Measurements from ENCODE around the gene ADAD2.

The ADAD2 gene

GRCh38 chr16:84227548-84227947 lies 36.6 kb downstream of the ADAD2 start:
- no peak overlapping the region for H3K4me2 ChIP-seq
- H2AFZ ChIP-seq (ENCODE audit: low read depth) = no peak overlapping the region
- no peaks in the 10 kb centered on the region for H3K36me3 ChIP-seq (ENCODE audit: insufficient read depth)
- H3K4me1 ChIP-seq (ENCODE audit: low read depth, poor library complexity, severe bottlenecking) = no peaks in the 10 kb centered on the region
- TF ChIP-seq CTCF (conservative IDR thresholded peaks at IDR 0.05; ENCODE audit: low read depth, low read length) = no peak
- no peaks in the 10 kb centered on the region for H3K79me2 ChIP-seq (ENCODE audit: insufficient read depth, low read depth)
- no peak overlapping the region for H3K4me3 ChIP-seq (IDR thresholded peaks at IDR 0.05; ENCODE audit: insufficient read depth, low read depth, low read length)
- no peaks in the 10 kb centered on the region for H4K20me1 ChIP-seq (ENCODE audit: insufficient read depth)
- no peak overlapping the region for H3K9ac ChIP-seq
- peaks cover 52% of the 10 kb centered on the region for H3K27me3 ChIP-seq (ENCODE audit: insufficient read depth, low read depth)
- H3K27ac ChIP-seq = no peak overlapping the region

DNA sequence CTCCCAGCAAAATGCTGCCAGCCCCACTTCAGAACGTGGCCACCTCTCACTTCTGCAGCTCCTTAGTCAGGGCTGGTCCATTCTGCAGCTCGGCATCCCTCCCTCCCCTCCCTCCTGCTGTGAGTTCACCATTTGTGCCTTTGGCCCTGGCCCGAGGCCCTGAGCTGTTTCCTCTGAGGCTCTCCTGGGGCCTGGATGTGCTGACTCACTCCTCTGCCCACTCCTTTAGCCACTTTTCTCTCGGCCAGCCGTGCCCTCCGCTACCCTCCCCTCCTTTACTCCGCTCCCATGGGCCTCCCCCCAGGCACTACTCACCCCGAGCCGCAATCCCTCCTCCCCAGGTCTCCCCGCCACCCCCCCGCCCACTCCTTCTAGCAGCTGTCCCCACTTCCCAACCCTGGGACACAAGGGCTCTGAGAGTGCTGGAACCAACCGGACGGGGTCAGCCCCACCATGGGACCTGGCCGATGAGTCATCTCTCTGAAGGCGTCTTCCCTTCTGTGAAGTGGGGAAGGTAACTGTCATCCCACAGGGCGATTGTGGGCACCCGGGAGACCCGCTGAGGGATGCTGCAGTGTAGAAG lies 37.4 kb downstream of the ADAD2 start:
- H3K4me2 ChIP-seq = no peak overlapping the region
- H2AFZ ChIP-seq (ENCODE audit: low read depth) = no peak overlapping the region
- no peak for TF ChIP-seq CTCF (conservative IDR thresholded peaks at IDR 0.05; ENCODE audit: low read depth, low read length)
- no peak overlapping the region for H3K4me3 ChIP-seq (IDR thresholded peaks at IDR 0.05; ENCODE audit: insufficient read depth, low read depth, low read length)
- no peaks in the 10 kb centered on the region for H3K79me2 ChIP-seq (ENCODE audit: insufficient read depth, low read depth)
- no peaks in the 10 kb centered on the region for H4K20me1 ChIP-seq (ENCODE audit: insufficient read depth)
- no peak overlapping the region for H3K9ac ChIP-seq
- H3K27ac ChIP-seq = no peak overlapping the region
- H3K27me3 ChIP-seq (ENCODE audit: insufficient read depth, low read depth) = peaks cover 54% of the 10 kb centered on the region
- no peaks in the 10 kb centered on the region for H3K4me1 ChIP-seq (ENCODE audit: low read depth, poor library complexity, severe bottlenecking)
- no peaks in the 10 kb centered on the region for H3K36me3 ChIP-seq (ENCODE audit: insufficient read depth)

DNA sequence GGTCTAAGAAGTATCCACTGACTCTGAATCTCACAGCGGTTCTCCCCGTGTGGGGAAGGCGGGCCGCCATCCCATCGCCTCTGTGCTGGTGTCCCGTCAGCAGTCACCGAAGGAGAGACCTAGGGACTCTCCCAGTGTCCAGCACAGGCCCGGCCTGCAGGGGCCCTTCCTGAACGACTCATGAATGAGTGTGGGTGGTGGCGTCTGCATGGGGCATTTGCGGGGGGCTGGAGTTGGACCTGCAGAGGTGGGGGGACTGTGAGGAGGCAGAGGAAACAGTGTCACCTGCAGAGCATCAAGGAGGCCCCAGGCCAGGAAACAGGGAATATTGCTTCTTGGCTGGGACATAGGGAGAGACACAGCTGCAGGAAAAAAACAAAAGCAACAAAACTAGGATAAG lies 38.5 kb downstream of the ADAD2 start:
- no peak for TF ChIP-seq CTCF (conservative IDR thresholded peaks at IDR 0.05; ENCODE audit: low read depth, low read length)
- H3K4me1 ChIP-seq (ENCODE audit: low read depth, poor library complexity, severe bottlenecking) = no peaks in the 10 kb centered on the region
- H3K4me3 ChIP-seq (IDR thresholded peaks at IDR 0.05; ENCODE audit: insufficient read depth, low read depth, low read length) = no peak overlapping the region
- H3K27ac ChIP-seq = no peak overlapping the region
- peaks cover 56% of the 10 kb centered on the region for H3K27me3 ChIP-seq (ENCODE audit: insufficient read depth, low read depth)
- no peaks in the 10 kb centered on the region for H4K20me1 ChIP-seq (ENCODE audit: insufficient read depth)
- no peak overlapping the region for H2AFZ ChIP-seq (ENCODE audit: low read depth)
- H3K79me2 ChIP-seq (ENCODE audit: insufficient read depth, low read depth) = no peaks in the 10 kb centered on the region
- no peaks in the 10 kb centered on the region for H3K36me3 ChIP-seq (ENCODE audit: insufficient read depth)
- H3K4me2 ChIP-seq = no peak overlapping the region
- no peak overlapping the region for H3K9ac ChIP-seq

GRCh38 chr16:84232060-84232459 lies 41.1 kb downstream of the ADAD2 start:
- H3K36me3 ChIP-seq (ENCODE audit: insufficient read depth) = no peaks in the 10 kb centered on the region
- no peak for TF ChIP-seq CTCF (conservative IDR thresholded peaks at IDR 0.05; ENCODE audit: low read depth, low read length)

More at GRCh38 chr16:84232060-84232459, 41.1 kb downstream of the ADAD2 start:
- Histone ChIP-seq H3K4me3 (IDR thresholded peaks at IDR 0.05; ENCODE audit: insufficient read depth, low read depth, low read length) (no peak overlapping the region), H3K79me2 (ENCODE audit: insufficient read depth, low read depth) (no peaks in the 10 kb centered on the region), H3K27me3 (ENCODE audit: insufficient read depth, low read depth) (peaks cover 77% of the 10 kb centered on the region), H3K9ac (no peak overlapping the region), H4K20me1 (ENCODE audit: insufficient read depth) (no peaks in the 10 kb centered on the region), H2AFZ (ENCODE audit: low read depth) (no peak overlapping the region), H3K4me1 (ENCODE audit: low read depth, poor library complexity, severe bottlenecking) (no peaks in the 10 kb centered on the region), H3K27ac (no peak overlapping the region), H3K4me2 (no peak overlapping the region)
